Measurements from ENCODE around the gene UBR1. TPM values are rescaled to one million over a fixed set of nuclear protein-coding genes. Genes with fewer than 3 reads are reported as not detected.

Gene UBR1
- total RNA-seq, 1 experiment from 2014 or later: 22.6 TPM

DNA sequence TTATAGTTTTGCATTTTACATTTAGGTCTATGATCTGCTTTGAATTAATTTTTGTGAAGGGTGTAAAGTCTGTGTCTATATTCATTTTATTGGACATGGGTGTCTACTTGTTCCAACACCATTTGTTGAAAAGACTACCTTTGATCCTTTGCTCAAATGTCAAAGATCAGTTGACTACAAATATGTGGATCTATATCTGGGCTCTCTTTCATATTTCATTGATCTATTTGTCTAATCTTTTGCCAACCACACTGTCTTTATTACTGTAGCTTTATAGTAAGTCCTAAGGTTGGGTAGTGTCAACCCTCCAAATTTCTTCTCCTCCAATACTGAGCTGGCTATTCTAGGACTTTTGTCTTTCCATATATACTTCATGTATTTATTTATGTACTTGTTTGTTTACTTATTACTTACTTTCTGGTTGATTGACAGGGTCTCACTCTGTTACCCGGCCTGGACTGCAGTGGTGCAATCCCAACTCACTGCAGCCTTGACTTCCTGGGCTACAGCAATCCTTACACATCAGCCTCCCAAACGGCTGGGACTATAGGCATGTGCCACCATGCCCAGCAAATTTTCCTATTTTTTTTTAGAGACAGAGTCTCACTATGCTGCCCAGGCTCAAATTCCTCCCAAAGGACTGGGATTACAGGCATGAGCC lies 131.5 kb downstream of the UBR1 start:
- Histone ChIP-seq H3K36me3 (ENCODE audit: low read depth, low read length) (peaks cover 29% of the 10 kb centered on the region), H3K9me3 (ENCODE audit: low read length) (no peaks in the 10 kb centered on the region), H3K4me3 (ENCODE audit: low read length) (no peak overlapping the region), H2AFZ (ENCODE audit: low read length) (no peak overlapping the region), H3K27me3 (ENCODE audit: low read length) (no peaks in the 10 kb centered on the region), H3K9ac (ENCODE audit: low read length) (no peak overlapping the region), H3K4me2 (ENCODE audit: low read length) (no peak overlapping the region), H4K20me1 (ENCODE audit: low read length) (no peaks in the 10 kb centered on the region), H3K27ac (ENCODE audit: low read length) (no peak overlapping the region), H3F3A (ENCODE audit: low read length, unreplicated experiment) (no peaks in the 10 kb centered on the region), H3K4me1 (ENCODE audit: insufficient read depth, low read length) (peaks cover 3% of the 10 kb centered on the region; the same call in 1 of the 2 replicates), H3K79me2 (ENCODE audit: low read length) (no peaks in the 10 kb centered on the region), H3K9me2 (replicated peaks; ENCODE audit: low read length) (no peaks in the 10 kb centered on the region)
- no peak for TF ChIP-seq EZH2phosphoT487 (IDR thresholded peaks at IDR 0.05; ENCODE audit: borderline replicate concordance, low read length)
- no peak for TF ChIP-seq EZH2 (IDR thresholded peaks at IDR 0.05; ENCODE audit: low read length, unreplicated experiment)
- TF ChIP-seq, protein P1, sequence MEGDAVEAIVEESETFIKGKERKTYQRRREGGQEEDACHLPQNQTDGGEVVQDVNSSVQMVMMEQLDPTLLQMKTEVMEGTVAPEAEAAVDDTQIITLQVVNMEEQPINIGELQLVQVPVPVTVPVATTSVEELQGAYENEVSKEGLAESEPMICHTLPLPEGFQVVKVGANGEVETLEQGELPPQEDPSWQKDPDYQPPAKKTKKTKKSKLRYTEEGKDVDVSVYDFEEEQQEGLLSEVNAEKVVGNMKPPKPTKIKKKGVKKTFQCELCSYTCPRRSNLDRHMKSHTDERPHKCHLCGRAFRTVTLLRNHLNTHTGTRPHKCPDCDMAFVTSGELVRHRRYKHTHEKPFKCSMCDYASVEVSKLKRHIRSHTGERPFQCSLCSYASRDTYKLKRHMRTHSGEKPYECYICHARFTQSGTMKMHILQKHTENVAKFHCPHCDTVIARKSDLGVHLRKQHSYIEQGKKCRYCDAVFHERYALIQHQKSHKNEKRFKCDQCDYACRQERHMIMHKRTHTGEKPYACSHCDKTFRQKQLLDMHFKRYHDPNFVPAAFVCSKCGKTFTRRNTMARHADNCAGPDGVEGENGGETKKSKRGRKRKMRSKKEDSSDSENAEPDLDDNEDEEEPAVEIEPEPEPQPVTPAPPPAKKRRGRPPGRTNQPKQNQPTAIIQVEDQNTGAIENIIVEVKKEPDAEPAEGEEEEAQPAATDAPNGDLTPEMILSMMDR (conservative IDR thresholded peaks at IDR 0.05; ENCODE audit: low read depth, low read length): no peak
- DNase-seq: no peak
- ATAC-seq: no peak
- ChIA-PET POLR2A (ENCODE audit: unreplicated experiment) (no interaction called here), CTCF (no interaction called here)
- intact Hi-C loops (cut with micrococcal nuclease): no loop called here
- no TSS peak for BruUV-seq (replicated peaks)

DNA sequence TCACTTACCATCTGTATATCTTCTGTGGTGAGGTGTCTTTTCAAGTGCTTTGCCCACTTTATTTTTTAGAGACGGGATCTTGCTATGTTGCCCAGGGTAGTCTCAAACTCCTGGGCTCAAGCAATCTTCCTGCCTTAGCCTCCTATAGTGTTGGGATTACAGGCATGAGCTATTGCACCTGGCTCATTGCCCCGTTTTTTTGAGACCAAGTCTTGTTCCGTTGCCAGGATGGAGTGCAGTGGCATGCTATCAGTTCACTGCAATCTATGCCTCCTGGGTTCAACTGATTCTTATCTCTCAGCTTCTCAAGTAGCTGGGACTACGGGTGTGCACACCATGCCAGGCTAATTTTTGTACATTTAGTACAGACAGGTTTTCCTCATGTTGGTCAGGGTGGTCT lies 132.7 kb downstream of the UBR1 start:
- Histone ChIP-seq H2AFZ (ENCODE audit: low read length) (no peak overlapping the region), H3K4me3 (ENCODE audit: low read length) (no peak overlapping the region), H3F3A (ENCODE audit: low read length, unreplicated experiment) (no peaks in the 10 kb centered on the region), H3K4me1 (ENCODE audit: insufficient read depth, low read length) (no peaks in the 10 kb centered on the region), H3K27ac (ENCODE audit: low read length) (no peak overlapping the region), H3K36me3 (ENCODE audit: low read depth, low read length) (peaks cover 29% of the 10 kb centered on the region), H3K27me3 (ENCODE audit: low read length) (no peaks in the 10 kb centered on the region), H3K9ac (ENCODE audit: low read length) (no peak overlapping the region), H3K4me2 (ENCODE audit: low read length) (no peak overlapping the region), H4K20me1 (ENCODE audit: low read length) (no peaks in the 10 kb centered on the region), H3K9me2 (replicated peaks; ENCODE audit: low read length) (no peaks in the 10 kb centered on the region), H3K9me3 (ENCODE audit: low read length) (no peaks in the 10 kb centered on the region), H3K79me2 (ENCODE audit: low read length) (no peaks in the 10 kb centered on the region)
- POLR2A ChIA-PET (ENCODE audit: unreplicated experiment): interaction anchor here (0.6 kb wide), 1 partner anchor 17 kb away, joined by 4 read pairs; no protein-coding TSS in a partner anchor
- intact Hi-C loops (cut with micrococcal nuclease): no loop called here
- no TSS peak for BruUV-seq (replicated peaks)
- CTCF ChIA-PET: no interaction called here
- ATAC-seq (no peak), DNase-seq (no peak)
- TF ChIP-seq EZH2phosphoT487 (IDR thresholded peaks at IDR 0.05; ENCODE audit: borderline replicate concordance, low read length) (no peak), EZH2 (IDR thresholded peaks at IDR 0.05; ENCODE audit: low read length, unreplicated experiment) (no peak)
- TF ChIP-seq, protein P1 (conservative IDR thresholded peaks at IDR 0.05; ENCODE audit: low read depth, low read length): no peak

DNA sequence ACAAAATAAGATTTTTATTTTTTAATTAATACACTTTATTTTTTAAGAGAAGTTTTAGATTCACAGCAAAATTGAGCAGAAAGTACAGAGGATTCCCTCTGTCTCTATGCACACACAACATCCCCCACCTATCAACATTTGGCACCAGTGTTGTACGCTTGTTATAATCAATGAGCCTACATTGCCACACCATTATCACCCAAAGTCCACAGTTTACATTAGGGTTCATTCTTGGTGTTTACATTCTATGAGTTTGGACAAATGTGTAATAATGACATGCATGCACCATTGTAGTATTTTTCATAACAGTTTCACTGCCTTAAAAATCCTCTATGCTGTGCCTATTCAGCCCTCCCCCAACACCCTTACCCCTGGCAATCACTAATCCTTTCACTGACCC lies 134.0 kb downstream of the UBR1 start:
- Histone ChIP-seq H3F3A (ENCODE audit: low read length, unreplicated experiment) (no peaks in the 10 kb centered on the region), H3K9me3 (ENCODE audit: low read length) (no peaks in the 10 kb centered on the region), H3K4me3 (ENCODE audit: low read length) (no peak overlapping the region), H2AFZ (ENCODE audit: low read length) (no peak overlapping the region), H3K4me2 (ENCODE audit: low read length) (no peak overlapping the region), H3K27ac (ENCODE audit: low read length) (no peak overlapping the region), H3K27me3 (ENCODE audit: low read length) (no peaks in the 10 kb centered on the region), H3K4me1 (ENCODE audit: insufficient read depth, low read length) (no peaks in the 10 kb centered on the region), H3K79me2 (ENCODE audit: low read length) (no peaks in the 10 kb centered on the region), H3K9me2 (replicated peaks; ENCODE audit: low read length) (no peaks in the 10 kb centered on the region), H3K9ac (ENCODE audit: low read length) (no peak overlapping the region), H4K20me1 (ENCODE audit: low read length) (no peaks in the 10 kb centered on the region), H3K36me3 (ENCODE audit: low read depth, low read length) (peaks cover 29% of the 10 kb centered on the region)
- no peak for DNase-seq
- intact Hi-C loops (cut with micrococcal nuclease): no loop called here
- POLR2A ChIA-PET (ENCODE audit: unreplicated experiment): no interaction called here
- no peak for TF ChIP-seq EZH2phosphoT487 (IDR thresholded peaks at IDR 0.05; ENCODE audit: borderline replicate concordance, low read length)
- no peak for TF ChIP-seq EZH2 (IDR thresholded peaks at IDR 0.05; ENCODE audit: low read length, unreplicated experiment)
- TF ChIP-seq, protein P1 (conservative IDR thresholded peaks at IDR 0.05; ENCODE audit: low read depth, low read length): no peak
- BruUV-seq (replicated peaks): no TSS peak
- CTCF ChIA-PET: no interaction called here
- no peak for ATAC-seq
